ENCODE results near the gene PDE4D. TPM values are rescaled to one million over a fixed set of nuclear protein-coding genes. Genes with fewer than 3 reads are reported as not detected.

The PDE4D gene
- total RNA-seq, 1 donor from 2014 or later, result 28.2 TPM

DNA sequence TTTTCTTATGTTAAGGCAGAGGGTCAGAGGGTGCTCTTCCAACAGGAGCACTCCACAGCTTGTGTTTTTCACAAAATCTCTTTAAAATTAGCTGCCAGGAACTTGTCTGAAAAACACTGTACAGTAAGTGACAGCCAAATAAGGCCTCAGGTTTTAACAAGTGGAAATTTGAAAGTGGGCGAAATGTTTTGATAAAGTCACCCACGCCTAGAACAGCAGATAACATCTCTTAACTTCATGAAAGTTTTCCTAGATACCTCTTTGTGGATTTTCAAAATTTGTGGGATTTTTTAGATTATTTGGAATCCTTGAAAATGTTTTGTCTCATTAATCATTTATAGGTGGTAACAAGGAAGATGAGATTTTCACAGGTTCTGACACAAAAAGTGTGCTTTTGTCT is 121.3 kb downstream of the PDE4D start:
- H3K36me3 Mint-ChIP-seq (ENCODE audit: low read depth), result peaks cover 5% of the 10 kb centered on the region
- peaks cover 18% of the 10 kb centered on the region for H3K4me1 Mint-ChIP-seq
- peaks cover 7% of the 10 kb centered on the region for H3K27me3 Mint-ChIP-seq
- TF ChIP-seq, protein P1, sequence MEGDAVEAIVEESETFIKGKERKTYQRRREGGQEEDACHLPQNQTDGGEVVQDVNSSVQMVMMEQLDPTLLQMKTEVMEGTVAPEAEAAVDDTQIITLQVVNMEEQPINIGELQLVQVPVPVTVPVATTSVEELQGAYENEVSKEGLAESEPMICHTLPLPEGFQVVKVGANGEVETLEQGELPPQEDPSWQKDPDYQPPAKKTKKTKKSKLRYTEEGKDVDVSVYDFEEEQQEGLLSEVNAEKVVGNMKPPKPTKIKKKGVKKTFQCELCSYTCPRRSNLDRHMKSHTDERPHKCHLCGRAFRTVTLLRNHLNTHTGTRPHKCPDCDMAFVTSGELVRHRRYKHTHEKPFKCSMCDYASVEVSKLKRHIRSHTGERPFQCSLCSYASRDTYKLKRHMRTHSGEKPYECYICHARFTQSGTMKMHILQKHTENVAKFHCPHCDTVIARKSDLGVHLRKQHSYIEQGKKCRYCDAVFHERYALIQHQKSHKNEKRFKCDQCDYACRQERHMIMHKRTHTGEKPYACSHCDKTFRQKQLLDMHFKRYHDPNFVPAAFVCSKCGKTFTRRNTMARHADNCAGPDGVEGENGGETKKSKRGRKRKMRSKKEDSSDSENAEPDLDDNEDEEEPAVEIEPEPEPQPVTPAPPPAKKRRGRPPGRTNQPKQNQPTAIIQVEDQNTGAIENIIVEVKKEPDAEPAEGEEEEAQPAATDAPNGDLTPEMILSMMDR (IDR thresholded peaks at IDR 0.05), result no peak
- ATAC-seq (ENCODE audit: low read depth) (no peak), DNase-seq (no peak)
- ChIA-PET CTCF (no interaction called here), POLR2A (no interaction called here)
- H3K27ac Mint-ChIP-seq, result no peak overlapping the region
- H3K4me3 Mint-ChIP-seq, result no peak overlapping the region
- intact Hi-C loops (cut with micrococcal nuclease), result no loop called here
- H3K9me3 Mint-ChIP-seq, result no peaks in the 10 kb centered on the region

DNA sequence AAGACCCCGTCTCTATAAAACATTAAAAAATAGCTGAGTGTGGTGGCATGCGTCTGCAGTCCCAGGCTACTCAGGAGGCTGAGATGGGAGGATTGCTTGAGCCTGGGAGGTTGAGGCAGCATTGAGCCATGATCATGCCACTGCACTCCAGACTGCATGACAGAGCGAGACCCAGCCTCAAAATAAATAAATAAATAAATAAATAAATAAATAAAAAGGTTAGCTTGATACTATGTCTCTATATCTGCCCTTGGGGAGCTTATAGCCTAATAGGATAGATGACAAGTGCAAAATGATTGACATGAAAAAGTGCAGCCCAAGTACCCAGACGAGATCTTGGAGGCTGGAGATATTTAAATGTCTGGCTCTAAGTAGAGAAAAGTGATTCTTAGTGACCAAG is 122.6 kb downstream of the PDE4D start:
- TF ChIP-seq, protein P1 (IDR thresholded peaks at IDR 0.05), result no peak
- ATAC-seq (ENCODE audit: low read depth) (no peak), DNase-seq (no peak)
- H3K27ac Mint-ChIP-seq, result no peak overlapping the region
- no peak overlapping the region for H3K4me3 Mint-ChIP-seq
- H3K9me3 Mint-ChIP-seq, result no peaks in the 10 kb centered on the region
- peaks cover 7% of the 10 kb centered on the region for H3K27me3 Mint-ChIP-seq
- intact Hi-C loops (cut with micrococcal nuclease), result no loop called here
- H3K4me1 Mint-ChIP-seq, result peaks cover 30% of the 10 kb centered on the region
- peaks cover 5% of the 10 kb centered on the region for H3K36me3 Mint-ChIP-seq (ENCODE audit: low read depth)
- ChIA-PET CTCF (no interaction called here), POLR2A (no interaction called here)

DNA sequence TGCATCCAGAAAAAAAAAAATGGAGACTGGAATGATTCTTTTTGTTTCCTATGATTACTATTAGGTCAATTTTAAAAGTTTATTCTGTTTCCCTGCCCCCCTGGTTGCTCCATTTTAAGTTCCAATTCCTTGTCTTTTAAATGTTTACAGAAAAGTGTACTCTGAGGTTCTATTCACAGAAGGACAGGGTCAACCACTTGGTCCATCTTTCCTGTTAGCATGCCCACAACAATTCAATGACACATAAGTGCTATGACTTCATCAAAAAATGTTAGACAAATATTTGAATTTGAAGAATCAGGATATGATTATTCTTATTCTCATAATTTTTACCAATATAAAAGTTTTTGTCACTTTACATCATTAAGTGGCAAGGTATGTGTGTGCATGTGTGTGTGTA is 123.7 kb downstream of the PDE4D start:
- peaks cover 5% of the 10 kb centered on the region for H3K36me3 Mint-ChIP-seq (ENCODE audit: low read depth)
- no peak overlapping the region for H3K4me3 Mint-ChIP-seq
- H3K27me3 Mint-ChIP-seq, result peaks cover 7% of the 10 kb centered on the region
- H3K27ac Mint-ChIP-seq, result no peak overlapping the region
- CTCF ChIA-PET, result no interaction called here
- H3K9me3 Mint-ChIP-seq, result no peaks in the 10 kb centered on the region
- no peak for DNase-seq
- TF ChIP-seq, protein P1 (IDR thresholded peaks at IDR 0.05), result no peak
- no peak for ATAC-seq (ENCODE audit: low read depth)
- peaks cover 40% of the 10 kb centered on the region for H3K4me1 Mint-ChIP-seq
- intact Hi-C loops (cut with micrococcal nuclease), result loop anchor here (2.0 kb wide), 1 partner anchor 29 kb away; no protein-coding TSS in a partner anchor
- POLR2A ChIA-PET, result interaction anchor here (1.8 kb wide), 1 partner anchor 19 kb away, joined by 8 read pairs; no protein-coding TSS in a partner anchor

DNA sequence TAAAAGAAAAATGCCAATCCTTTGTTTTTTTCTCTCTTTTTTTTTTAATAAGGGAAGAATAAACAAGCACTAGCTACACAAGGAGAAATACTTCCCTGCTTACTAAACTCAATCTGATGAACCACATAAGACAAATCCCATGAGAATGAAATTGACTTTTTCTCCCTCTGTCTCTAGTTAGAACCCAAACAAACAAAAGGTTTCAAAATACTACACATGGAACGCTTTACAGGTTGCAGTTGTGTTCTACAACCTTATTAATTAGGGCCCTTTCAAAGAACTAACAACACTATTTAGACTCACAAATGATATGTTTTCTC is 124.5 kb downstream of the PDE4D start:
- no peak for ATAC-seq (ENCODE audit: low read depth)
- H3K27me3 Mint-ChIP-seq, result peaks cover 7% of the 10 kb centered on the region
- no peaks in the 10 kb centered on the region for H3K9me3 Mint-ChIP-seq
- H3K4me3 Mint-ChIP-seq, result peak overlapping the region; percentile 91
- H3K4me1 Mint-ChIP-seq, result peaks cover 49% of the 10 kb centered on the region
- H3K27ac Mint-ChIP-seq, result no peak overlapping the region
- DNase-seq, result no peak
- CTCF ChIA-PET, result interaction anchor here (0.5 to 1.2 kb wide), 2 partner anchors 28 to 263 kb away, joined by 4 read pairs; no protein-coding TSS in a partner anchor
- POLR2A ChIA-PET, result interaction anchor here (0.7 to 1.8 kb wide), 7 partner anchors 15 to 641 kb away, joined by 3 to 12 read pairs (median 4); no protein-coding TSS in a partner anchor
- TF ChIP-seq, protein P1 (IDR thresholded peaks at IDR 0.05), result no peak
- peaks cover 5% of the 10 kb centered on the region for H3K36me3 Mint-ChIP-seq (ENCODE audit: low read depth)
- intact Hi-C loops (cut with micrococcal nuclease), result loop anchor here (2.0 kb wide), 1 partner anchor 30 kb away; no protein-coding TSS in a partner anchor

DNA sequence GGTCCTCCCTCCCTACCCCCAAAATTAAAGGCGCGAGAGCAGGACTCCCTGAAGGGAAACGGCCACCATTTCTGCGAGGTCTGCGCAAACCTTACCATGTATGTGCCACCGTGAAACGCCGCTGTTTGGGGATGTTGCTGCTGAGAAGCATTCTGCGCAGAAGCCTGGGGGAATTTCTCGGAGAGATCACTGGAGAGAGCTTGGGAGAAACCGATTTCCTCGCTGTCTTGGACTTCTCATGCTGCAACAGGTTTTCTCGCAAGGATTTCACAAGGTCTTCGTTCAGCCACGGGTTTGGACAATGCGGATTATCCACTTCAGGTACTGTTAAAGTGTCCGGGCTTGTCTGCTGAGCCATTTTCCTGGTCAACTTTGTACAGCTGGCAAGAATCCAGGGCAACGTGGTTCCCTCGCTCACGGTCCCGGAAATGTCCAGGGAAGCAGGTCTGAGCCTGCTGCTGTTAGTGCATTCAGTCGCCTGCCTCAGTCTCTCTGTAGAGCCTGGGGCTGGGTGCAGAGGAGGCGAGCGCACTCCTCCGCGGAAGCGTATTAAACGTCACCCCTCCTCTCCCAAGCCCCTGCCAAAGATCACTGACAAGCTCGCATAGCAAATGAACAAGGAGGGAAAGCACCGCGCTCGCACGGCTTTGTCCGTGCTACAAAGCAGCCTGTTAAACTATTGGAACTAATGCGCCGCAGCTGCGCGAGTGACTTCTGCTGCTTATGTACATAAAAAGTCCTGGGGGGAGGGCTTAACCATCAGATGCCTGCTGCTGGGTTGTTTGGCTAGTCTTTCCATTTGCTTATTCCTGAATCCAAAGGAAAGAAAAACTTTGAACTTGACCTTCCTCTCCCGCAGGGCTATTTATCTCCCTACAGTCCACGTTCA is 125.1 kb downstream of the PDE4D start:
- POLR2A ChIA-PET, result interaction anchor here (0.6 to 1.8 kb wide), 8 partner anchors 16 to 641 kb away, joined by 3 to 12 read pairs (median 4); no protein-coding TSS in a partner anchor
- CTCF ChIA-PET, result interaction anchor here (0.5 to 1.5 kb wide), 3 partner anchors 29 to 262 kb away, joined by 3 to 4 read pairs (median 4); no protein-coding TSS in a partner anchor

More for the DNA sequence above, 125.1 kb downstream of the PDE4D start:
- H3K4me3 Mint-ChIP-seq, result peak overlapping the region; percentile 91
- H3K36me3 Mint-ChIP-seq (ENCODE audit: low read depth), result peaks cover 6% of the 10 kb centered on the region
- peaks cover 55% of the 10 kb centered on the region for H3K4me1 Mint-ChIP-seq
- TF ChIP-seq, protein P1 (IDR thresholded peaks at IDR 0.05), result no peak
- DNase-seq (peak; percentile 31), ATAC-seq (ENCODE audit: low read depth) (peak; percentile 88)
- intact Hi-C loops (cut with micrococcal nuclease), result loop anchor here (1.0 to 2.0 kb wide), 2 partner anchors 22 to 30 kb away; no protein-coding TSS in a partner anchor
- H3K27ac Mint-ChIP-seq, result peak overlapping the region; percentile 79
- no peaks in the 10 kb centered on the region for H3K9me3 Mint-ChIP-seq
- peaks cover 7% of the 10 kb centered on the region for H3K27me3 Mint-ChIP-seq
